HG03175 (cell line): Measurements from ENCODE around the gene KCNH2.

ENCODE experiments used
- ATAC-seq: cut with Tn5 transposase; IDR thresholded peaks from one replicate; pipeline ENCODE4 v1.9.1; 2021; ENCODE audit warnings: mild to moderate bottlenecking, moderate library complexity; ENCODE audit not compliant: unreplicated experiment

Gene KCNH2

DNA sequence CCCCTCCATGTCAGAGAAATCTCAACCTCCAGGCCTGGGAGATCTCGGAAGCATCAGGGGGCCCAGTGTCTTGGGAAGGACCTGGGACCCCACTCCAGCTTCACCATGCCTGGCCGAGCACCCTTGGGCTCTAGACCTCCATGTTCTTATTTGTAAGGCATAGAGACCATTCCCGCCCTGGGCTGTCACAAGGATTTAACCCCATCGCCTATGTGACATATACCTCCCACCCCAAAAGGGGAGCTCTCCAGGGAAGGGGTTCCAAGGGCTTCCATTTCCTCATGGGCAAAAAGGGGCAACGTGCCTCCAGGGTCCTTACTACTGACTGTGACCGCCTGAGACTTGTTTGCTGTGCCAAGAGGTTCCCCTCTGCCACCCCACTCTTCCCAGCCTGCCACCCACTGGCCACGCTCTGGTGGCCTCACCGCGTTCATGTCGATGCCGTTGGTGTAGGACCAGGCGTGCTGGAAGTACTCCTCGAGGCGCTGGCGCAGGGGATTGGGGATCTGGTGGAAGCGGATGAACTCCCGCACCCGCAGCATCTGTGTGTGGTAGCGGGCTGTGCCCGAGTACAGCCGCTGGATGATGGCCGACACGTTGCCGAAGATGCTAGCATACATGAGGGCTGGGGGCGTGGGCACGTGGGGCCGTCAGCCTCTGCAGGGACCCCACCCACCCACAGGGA, 27.5 kb downstream of the KCNH2 start:
- ATAC-seq = no peak

- no peak for ATAC-seq
Measured at GRCh38 chr7:150949971-150950491, 28.1 kb downstream of the KCNH2 start.

DNA sequence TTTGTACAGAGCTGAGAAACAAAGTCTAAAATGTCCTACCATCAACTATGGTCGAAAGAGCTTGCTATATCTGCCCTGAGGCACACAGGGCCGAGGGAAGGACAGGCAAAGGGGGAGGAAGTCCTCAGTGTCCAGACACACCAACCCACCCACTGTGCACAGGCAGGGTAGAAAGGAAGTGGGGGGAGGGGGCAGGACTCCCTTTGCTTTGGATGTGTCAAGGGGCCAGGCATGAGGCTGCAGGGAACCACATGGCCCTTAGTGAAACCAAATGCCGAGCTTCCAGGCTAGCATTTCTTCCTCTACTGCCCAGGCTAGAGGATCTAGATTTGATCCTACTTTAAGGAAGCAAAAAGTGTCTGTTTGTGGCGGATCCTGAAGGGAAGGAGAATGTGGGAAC, 28.6 kb downstream of the KCNH2 start:
- no peak for ATAC-seq

- no peak for ATAC-seq
Measured at GRCh38 chr7:150948791-150949251, 29.3 kb downstream of the KCNH2 start.

DNA sequence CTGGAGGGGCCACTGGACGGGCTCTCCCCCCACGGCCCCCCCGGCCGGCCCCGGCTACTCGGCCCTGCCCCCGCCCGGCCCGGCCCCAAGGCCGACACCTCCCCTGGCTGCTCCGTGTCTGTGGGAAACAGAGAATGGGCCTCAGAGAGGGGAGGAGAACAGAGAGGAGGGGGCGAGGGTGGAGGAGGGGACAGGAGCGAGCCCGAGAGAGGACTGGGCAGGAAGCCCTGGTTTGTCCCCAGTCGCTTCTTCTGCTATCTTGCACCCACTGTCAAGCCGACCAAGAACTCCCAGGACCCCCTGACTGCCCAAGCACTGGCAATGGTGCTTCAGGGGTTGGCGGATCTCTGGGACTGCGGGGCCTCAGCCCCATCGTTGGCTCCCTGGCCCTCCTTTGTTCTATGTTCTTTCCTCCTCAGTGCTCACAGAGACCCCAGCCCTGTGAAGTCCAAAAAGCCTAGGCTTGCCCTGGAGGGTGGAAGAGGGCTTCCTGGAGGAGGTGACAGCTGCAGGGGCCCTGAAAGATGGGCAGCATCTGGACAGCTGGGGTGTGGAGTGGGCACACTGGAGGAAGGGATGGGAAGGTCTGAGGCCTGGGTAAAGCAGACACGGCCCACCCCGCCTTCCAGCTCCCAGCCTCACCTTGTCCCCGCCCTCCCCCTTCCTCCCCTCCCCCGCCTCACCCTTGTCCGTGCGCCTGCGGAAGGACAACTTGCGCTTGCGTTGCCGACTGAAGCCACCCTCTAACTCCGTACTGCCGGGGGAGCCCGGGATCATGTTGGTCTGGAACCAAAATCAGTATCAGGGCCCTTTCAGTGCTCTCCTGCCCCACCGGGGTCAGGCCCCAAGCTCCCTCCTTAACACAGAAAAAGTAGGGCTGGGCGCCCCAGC, 30.1 kb downstream of the KCNH2 start:
- ATAC-seq = no peak

DNA sequence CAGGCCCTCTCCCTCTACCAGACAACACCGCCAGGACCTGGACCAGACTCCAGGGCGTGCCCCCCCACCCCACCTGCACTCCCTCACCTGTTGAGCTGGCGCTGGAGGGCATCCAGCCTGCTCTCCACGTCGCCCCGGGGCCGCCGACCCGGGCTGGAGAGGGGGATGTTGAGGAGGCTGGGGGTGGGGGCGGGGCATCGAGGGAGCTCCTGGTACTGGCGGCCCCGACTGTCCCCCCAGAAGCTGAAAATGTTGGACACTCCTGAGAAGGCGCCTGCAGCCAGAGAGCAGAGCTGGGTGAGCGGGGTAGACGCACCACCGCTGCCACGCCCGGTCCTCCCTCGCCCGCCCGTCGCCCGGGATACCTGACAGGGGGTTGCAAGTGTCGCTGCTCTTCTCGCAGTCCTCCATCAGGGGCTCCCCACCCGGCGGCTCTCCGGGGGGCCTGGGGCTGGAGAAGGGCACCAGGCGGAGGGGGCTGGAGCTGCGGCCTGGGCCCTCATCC, 30.8 kb downstream of the KCNH2 start:
- no peak for ATAC-seq

DNA sequence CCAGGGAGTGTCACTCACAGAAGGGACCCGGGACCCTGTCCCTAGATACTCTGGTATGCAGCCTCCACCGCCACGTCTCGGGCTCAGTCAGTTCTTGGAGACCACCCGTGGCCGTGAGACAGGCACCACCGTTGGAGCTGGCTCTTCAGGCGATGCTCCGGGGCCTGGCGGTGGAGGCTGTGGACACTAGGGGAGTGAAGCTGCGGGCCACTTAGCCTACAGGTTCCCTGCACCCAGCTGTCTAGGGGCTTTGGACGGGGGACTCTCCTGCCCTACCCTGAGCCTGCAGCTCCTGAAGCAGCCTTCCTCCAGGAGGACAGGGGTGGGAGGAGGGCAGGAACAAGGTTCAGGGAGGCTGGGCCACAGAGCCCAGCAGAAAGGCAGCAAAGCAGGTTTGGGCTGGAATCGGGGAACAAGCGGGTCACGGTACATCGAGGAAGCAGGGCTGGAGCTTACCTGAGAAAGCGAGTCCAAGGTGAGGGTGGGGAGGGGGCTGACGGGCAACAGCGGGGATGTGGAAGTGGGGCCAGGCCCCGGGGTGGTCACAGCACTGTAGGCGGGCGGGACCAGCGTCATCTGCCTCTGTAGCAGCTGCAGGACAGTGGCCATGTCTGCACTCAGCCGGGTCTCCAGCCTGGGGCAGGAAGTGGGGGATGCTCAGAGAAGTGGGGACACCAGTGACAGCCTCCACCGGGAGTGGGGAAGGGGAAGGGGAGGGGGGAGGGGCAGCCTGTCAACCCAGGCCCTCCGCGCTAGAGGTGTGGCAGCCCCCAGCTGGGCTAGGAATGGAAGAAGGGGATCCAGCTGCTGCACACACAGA, 31.5 kb downstream of the KCNH2 start:
- ATAC-seq = no peak

DNA sequence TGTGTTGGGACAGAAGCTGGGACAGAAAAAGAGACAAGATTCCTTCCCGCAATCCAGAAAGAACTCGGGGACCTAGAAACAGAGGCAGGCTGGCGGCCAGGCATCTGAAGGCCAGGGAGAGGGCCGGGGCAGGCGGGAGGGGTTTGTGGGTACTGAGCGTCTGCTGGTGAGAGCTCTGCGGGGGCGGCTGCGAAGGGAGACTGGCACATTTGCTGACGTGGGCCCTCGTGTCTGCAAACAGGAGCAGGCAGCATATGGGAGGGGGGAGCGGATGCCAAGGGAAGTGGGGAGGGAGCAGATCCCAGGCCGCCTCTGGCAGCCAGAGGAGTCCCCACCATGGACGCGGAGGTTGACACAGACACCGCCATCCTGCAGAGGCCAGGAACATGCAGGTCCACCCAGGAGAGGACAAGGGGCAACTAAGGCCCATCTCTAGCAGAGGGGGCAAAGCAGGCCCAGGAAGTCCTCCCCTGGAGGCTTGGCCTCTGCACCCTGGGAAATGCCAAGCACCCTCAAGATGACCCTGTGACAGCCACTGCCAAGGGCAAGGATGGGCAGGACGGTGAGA, 32.2 kb downstream of the KCNH2 start:
- no peak for ATAC-seq

GRCh38 chr7:150945171-150945852, 32.8 kb downstream of the KCNH2 start:
- ATAC-seq = no peak

GRCh38 chr7:150944066-150945042, 33.8 kb downstream of the KCNH2 start:
- ATAC-seq = no peak

- no peak for ATAC-seq
Measured at GRCh38 chr7:150943453-150943814, 34.7 kb downstream of the KCNH2 start.

DNA sequence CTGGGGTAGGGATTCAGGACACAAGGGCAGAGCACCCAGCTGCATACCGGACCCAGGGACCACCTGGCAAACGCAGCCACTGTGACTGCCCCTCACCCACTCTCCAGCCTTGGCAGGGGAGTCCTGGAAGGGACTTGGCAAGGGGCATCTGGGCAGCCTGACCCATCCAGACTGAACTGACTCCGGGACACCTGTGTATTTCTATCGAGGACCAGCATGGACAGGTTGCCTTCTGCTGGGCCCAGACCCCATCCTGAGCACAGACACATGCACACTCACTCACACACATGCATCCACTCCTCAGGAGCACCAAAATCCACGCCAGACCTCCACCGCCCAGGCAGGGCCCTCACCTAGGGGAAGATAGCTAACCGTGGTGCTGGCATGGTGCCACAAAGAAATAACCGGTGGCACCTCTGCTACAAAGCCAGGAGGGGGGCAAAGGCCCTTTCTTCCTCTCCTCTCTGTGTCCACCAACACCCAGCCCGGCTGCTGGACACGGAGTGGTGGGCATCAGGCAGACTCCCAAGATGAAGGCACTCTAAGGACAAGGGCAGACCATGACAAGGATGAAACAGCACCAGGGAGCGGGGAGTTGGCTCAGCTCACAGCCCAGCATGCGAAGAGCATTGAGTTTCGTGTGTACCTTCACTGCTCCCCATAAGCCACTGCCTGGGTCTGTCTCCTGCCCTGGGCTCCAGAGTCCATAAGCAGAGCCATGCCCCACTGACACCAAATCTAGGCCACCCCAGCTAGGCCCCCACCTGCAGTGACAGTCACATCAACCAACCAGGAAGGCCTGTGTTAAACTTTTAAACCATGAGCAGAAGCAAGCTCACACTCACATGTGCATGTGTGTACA, 35.3 kb downstream of the KCNH2 start:
- ATAC-seq = no peak

DNA sequence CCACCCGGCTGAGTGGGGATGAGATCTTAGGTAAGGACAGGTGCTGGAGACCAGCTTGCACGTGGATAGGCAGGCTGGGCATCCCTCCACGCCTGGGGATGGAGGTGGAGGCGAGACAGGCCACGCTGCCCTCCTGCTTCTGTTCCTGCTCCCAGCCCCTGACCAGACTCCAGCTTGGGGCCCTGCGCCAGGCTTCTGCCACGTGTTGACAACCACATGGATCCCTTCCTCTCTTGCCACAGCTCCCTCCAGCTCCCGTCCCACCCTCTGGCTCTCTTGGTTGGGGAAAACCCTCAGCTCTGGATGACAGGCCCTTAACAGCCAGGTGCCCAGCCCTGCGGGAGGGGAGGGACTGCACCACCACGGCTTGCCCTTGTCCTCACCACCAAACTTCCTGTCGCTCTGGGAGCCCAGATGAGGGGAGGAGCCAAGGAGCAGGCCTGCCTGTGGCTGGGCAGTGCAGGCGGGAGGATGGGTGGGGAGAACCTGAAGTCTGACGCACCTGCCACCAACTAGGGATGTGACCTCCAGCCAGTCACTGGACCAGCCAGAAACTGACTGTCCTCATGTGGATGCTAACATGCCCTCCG, 36.0 kb downstream of the KCNH2 start:
- ATAC-seq = no peak

DNA sequence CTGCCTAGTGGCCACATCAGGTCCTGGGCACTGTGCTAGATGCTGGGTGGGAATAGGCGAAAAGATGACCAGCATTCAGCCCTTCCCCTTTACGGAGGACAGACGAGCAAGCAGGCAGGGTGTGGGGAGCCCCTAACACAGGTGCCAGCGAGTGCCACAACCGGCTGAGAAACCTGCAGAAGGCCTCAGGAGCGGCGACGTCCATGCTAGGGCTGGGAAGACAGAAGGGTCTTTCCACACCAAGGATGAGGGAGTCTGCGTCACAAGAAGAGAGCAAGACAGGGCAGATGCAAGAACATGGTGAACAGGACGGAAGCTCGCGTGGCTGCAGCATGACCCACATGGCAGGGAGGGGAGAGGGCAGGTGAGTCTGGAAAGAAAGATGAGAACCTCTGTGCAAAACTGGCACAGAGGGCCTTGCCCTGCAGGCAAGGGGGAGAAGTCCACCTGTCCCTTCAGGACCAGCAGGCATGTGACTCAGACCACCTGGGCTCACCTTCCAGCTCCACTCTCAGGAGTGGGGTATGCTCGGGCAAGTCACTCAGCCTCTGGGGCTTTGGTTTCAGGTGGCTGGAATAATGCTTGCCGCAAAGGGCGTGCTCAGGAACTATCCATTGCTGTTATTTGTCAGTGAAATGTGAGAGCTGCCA, 36.6 kb downstream of the KCNH2 start:
- ATAC-seq = no peak

GRCh38 chr7:150940431-150941102, 37.6 kb downstream of the KCNH2 start:
- ATAC-seq = no peak

DNA sequence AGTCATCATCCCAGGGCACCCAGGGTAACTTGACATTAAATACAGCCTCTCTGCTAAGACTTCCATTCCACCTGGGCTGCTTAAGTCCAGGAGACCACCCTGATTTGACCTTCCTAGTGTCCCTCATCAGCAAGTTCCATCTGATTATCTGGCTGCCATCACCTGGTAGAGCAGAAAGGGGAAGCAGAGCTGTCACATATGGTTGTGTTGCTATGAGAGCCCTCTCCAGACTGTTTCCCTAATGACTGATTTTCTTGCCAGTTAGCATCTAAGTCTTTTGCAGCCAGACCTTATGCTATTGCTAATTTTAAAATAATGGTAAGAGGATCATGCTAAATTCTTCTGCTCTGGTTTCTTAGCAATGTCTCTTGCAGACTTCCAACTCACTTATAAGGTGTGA, 38.7 kb downstream of the KCNH2 start:
- no peak for ATAC-seq

DNA sequence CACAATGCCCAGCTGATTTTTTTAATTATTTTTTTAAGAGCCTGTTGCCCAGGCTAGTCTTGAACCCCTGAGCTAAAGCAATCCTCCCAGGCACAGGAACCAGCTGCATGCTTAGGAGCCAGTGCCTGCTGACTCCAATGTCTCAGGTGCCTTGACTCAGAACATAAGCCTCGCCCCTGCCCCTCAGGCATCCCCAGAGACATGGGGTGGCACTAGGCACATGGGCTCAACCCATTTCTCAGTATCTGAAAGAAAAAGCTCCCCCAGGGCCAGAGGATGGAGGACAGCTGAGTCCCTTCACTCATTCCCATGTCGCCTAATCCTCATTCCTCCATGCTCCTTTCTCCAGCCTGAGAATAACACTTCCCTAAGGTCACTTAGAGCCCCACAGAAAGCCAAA, 39.1 kb downstream of the KCNH2 start:
- no peak for ATAC-seq
